ENCODE results near the gene NPC1. TPM values are rescaled to one million over a fixed set of nuclear protein-coding genes. Genes with fewer than 3 reads are reported as not detected.

The NPC1 gene
- total RNA-seq (100 to 1,000 TPM in 1 of 5 donors, 10 to 100 TPM in 4; 58.0 to 219 (median 61.7) TPM), polyA plus RNA-seq (10 to 100 TPM in 2 of 3 donors, 1 to 10 TPM in 1; 7.6 to 20.0 (median 11.9) TPM)
- long read RNA-seq, donor 1 = 0 reads
- long read RNA-seq, donor 2, full-length matches to known transcripts = 1 of 1 reads
- long read RNA-seq, donor 2, partial matches to known transcripts = 0 of 1 reads
- long read RNA-seq, donor 2, other reads (novel, unspliced or antisense) = 0 of 1 reads
- long read RNA-seq, donor 3, partial matches to known transcripts = 5 of 5 reads
- long read RNA-seq, donor 3, other reads (novel, unspliced or antisense) = 0 of 5 reads
- long read RNA-seq, donor 4 = 0 reads
- long read RNA-seq, donor 5, full-length matches to known transcripts = 2 of 2 reads
- long read RNA-seq, donor 5, partial matches to known transcripts = 0 of 2 reads
- long read RNA-seq, donor 5, other reads (novel, unspliced or antisense) = 0 of 2 reads
- long read RNA-seq, donor 6 = 0 reads
- long read RNA-seq, donor 7, full-length matches to known transcripts = 4 of 14 reads
- long read RNA-seq, donor 7, partial matches to known transcripts = 10 of 14 reads
- long read RNA-seq, donor 7, other reads (novel, unspliced or antisense) = 0 of 14 reads
- long read RNA-seq, donor 8 = 0 reads
- long read RNA-seq, donor 9 = 0 reads
- long read RNA-seq, donor 10 = 0 reads

DNA sequence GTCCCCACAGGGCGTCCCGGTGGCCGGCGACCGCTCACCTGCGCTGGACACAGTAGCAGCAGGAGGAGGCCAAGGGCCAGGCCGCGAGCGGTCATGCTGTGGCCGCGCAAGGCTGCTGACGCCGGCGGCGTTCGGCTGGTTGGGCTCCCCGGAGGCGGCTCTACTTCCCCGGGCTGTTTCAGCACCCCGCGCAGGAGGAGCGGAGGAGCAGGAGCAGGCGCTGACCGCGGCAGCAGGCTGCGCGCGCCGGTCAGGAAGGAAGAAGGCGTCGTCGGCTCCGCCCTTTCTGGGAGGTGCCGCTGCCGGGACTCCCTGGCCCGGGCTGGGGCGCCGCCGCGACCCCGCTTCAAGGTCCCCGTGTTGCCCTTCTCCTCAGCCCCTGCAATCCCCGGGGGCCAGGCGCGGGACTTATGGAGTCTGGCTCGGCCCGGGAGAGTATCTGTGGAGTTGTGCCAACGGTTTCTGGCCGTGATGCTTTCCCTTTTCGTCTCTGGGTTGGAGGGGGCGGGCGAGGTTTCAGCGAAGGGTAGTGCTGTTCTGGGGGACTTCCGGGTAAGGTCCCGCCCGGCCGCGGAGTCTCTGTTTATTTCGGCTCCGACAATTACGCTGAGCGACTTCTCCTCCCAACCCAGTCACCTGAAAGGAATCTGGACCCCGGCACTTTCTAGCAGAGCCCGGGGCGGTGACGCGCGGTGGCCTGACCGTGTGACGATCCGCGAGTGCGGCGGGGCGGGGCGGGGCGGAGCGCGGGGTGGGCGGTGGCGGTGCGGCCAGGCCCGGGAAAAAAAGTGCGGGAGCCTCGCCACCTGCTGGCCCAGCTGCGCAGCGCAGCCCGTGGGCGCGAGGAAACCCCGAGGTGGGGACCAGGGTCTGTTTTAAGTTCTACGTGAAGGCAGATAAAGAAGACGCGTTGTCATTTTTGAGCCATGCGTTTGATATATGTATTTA lies at the start of gene NPC1:
NPC1 (minus strand) TSS at position 258 of the 948 bp plus-strand sequence; CDS start at position 95, 163 bp downstream.
- no peaks in the 10 kb centered on the region for H3K9me3 ChIP-seq
- WGBS, 5 donors = 0 to 1% (median 0%) methylated on average over 45 to 95 of the region's 95 CpGs
- no peaks in the 10 kb centered on the region for H3K36me3 ChIP-seq
- H3K4me1 ChIP-seq = peaks cover 25 to 51% (median 41%) of the 10 kb centered on the region in 4 donors
- H3K27ac ChIP-seq = peak within 1 kb of the TSS; percentile 99 to 100 (median 100)
- no peaks in the 10 kb centered on the region for H3K27me3 ChIP-seq
- H3K4me3 ChIP-seq = peak within 1 kb of the TSS; percentile 74 to 94 (median 80)
- DNase-seq = peak; percentile 96 to 98
- intact Hi-C loops (cut with DNase I; ENCODE audit: low total_unique reads) = no loop called here
- TF ChIP-seq POLR2AphosphoS5 (IDR thresholded peaks at IDR 0.05) (peak; percentile 84 to 95 (median 93)), EP300 (IDR thresholded peaks at IDR 0.05) (no peak), CTCF (IDR thresholded peaks at IDR 0.05) (peak in 5 of 7 experiments; percentile 75 to 99 (median 96)), POLR2A (IDR thresholded peaks at IDR 0.05) (peak in 2 of 4 donors; percentile 57 to 71)

GRCh38 chr18:23636071-23636399 lies 49.7 kb upstream of the NPC1 start:
- intact Hi-C loops (cut with DNase I; ENCODE audit: low total_unique reads) = no loop called here
- TF ChIP-seq CTCF (IDR thresholded peaks at IDR 0.05) (no peak), POLR2AphosphoS5 (IDR thresholded peaks at IDR 0.05) (no peak), POLR2A (IDR thresholded peaks at IDR 0.05) (no peak), EP300 (IDR thresholded peaks at IDR 0.05) (no peak)
- no peak overlapping the region for H3K27ac ChIP-seq

DNA sequence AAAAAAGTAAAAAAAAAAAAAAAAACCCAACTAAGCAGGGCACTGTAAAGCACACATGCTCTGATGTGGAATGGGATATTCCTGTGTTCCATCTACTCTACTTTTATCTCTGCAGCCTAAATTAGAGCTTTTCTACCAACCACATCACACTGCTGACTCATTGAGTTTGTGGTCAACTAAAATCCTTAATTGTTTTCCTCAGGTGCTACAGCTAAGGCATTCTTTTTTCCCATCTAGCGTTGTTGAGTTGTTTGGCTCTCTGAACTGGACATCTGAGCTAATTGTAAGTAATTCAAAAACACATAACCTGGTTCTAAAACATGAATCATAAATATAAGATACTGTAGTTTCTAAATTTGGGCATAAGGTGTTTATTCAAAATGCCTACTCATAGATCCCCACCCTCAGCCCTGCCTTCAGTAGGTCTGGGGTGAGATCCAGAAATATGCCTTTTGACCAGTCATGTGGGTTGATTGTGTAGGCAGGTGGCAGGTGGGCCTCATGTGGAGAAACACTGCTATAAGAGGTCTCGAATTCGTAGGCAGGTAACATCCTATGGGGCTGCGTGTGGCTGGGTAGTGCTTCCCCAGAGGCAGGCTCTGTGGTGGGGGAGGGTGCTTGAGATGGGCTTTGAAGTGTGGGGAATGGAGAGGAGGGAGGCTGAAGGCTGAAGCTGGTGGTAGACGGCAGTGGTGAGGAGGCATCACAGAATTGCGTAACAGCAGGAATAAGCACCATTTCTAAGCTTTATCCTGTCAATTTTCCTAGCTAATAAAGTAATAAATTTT lies 49.2 kb upstream of the NPC1 start:
- Histone ChIP-seq H3K9me3 (no peaks in the 10 kb centered on the region), H3K4me3 (no peak overlapping the region), H3K4me1 (no peaks in the 10 kb centered on the region), H3K36me3 (no peaks in the 10 kb centered on the region), H3K27me3 (no peaks in the 10 kb centered on the region), H3K27ac (no peak overlapping the region)
- TF ChIP-seq POLR2AphosphoS5 (IDR thresholded peaks at IDR 0.05) (no peak), CTCF (IDR thresholded peaks at IDR 0.05) (no peak), EP300 (IDR thresholded peaks at IDR 0.05) (no peak), POLR2A (IDR thresholded peaks at IDR 0.05) (no peak)
- WGBS, 5 donors = 79 to 84% (median 83%) methylated on average over 6 of the region's 6 CpGs
- DNase-seq = no peak
- intact Hi-C loops (cut with DNase I; ENCODE audit: low total_unique reads) = no loop called here

More at GRCh38 chr18:23636071-23636399, 49.7 kb upstream of the NPC1 start:
- Histone ChIP-seq H3K27me3 (no peaks in the 10 kb centered on the region), H3K9me3 (no peaks in the 10 kb centered on the region), H3K36me3 (no peaks in the 10 kb centered on the region), H3K4me3 (no peak overlapping the region), H3K4me1 (no peaks in the 10 kb centered on the region)
- 92 to 96% (median 94%) methylated on average over 3 of the region's 3 CpGs for WGBS, 5 donors
- DNase-seq = no peak

All from stomach (tissue), 19 donors.